Measurements from ENCODE around the gene TMEM39A. TPM values are rescaled to one million over a fixed set of nuclear protein-coding genes. Genes with fewer than 3 reads are reported as not detected.

Gene TMEM39A
- total and polyA plus RNA-seq, 2 of the 4 experiments (the other 2 are of a cell fraction): 29.6 to 117 TPM

GRCh38 chr3:119382134-119382533 lies 81.3 kb downstream of the TMEM39A start:
- Histone ChIP-seq H3K4me2 (ENCODE audit: low read depth, low read length) (no peak overlapping the region), H3K23ac (ENCODE audit: low read depth, low read length) (no peak overlapping the region), H3K56ac (ENCODE audit: extremely low read depth, insufficient read depth, low read length) (no peak overlapping the region), H3K9ac (ENCODE audit: low read depth, low read length) (no peak overlapping the region), H2AK9ac (replicated peaks; ENCODE audit: low read depth, low read length, poor library complexity) (no peak overlapping the region), H2BK15ac (ENCODE audit: low read depth, low read length) (no peak overlapping the region), H3K4me1 (ENCODE audit: control insufficient read depth, insufficient read depth, low read length) (no peaks in the 10 kb centered on the region), H3K27me3 (ENCODE audit: control insufficient read depth, insufficient read depth, low read length) (no peaks in the 10 kb centered on the region), H3K4me3 (ENCODE audit: insufficient read depth, low read depth, low read length) (no peak overlapping the region), H4K5ac (ENCODE audit: low read depth, low read length) (no peak overlapping the region), H3K14ac (replicated peaks; ENCODE audit: low read depth, low read length) (no peak overlapping the region), H2BK5ac (ENCODE audit: low read depth, low read length, poor library complexity, severe bottlenecking) (no peak overlapping the region), H3K27ac (ENCODE audit: insufficient read depth, low read length) (no peak overlapping the region), H3K9me3 (ENCODE audit: control insufficient read depth, insufficient read depth, low read length) (no peaks in the 10 kb centered on the region), H2AK5ac (ENCODE audit: low read depth, low read length) (no peak overlapping the region), H2BK20ac (ENCODE audit: low read depth, low read length) (no peak overlapping the region), H3K9me1 (ENCODE audit: insufficient read depth, low read length) (0 out of 2 replicates have a peak, but pooled peaks cover 3% of the 10 kb centered on the region), H4K91ac (ENCODE audit: insufficient read depth, low read depth, low read length) (no peak overlapping the region), H3K4ac (ENCODE audit: low read depth, low read length) (no peak overlapping the region), H3K79me1 (ENCODE audit: low read depth in 1 of 2, low read length in 2 of 2) (no peaks in the 10 kb centered on the region), H2AFZ (replicated peaks; ENCODE audit: low read length, poor library complexity) (no peak overlapping the region), H3K36me3 (ENCODE audit: control insufficient read depth, insufficient read depth, low read length) (peaks cover 19% of the 10 kb centered on the region), H4K8ac (ENCODE audit: low read depth in 2 of 2, low read length in 2 of 2) (no peak overlapping the region), H2BK120ac (ENCODE audit: low read depth, low read length) (no peak overlapping the region), H4K20me1 (ENCODE audit: insufficient read depth, low read length) (no peaks in the 10 kb centered on the region), H3K18ac (ENCODE audit: low read depth, low read length) (no peak overlapping the region)
- TF ChIP-seq CEBPB (IDR thresholded peaks at IDR 0.05; ENCODE audit: low read depth, low read length): no peak
- no peak for TF ChIP-seq POLR2A (IDR thresholded peaks at IDR 0.05; ENCODE audit: low read depth, low read length)
- TF ChIP-seq BHLHE40 (IDR thresholded peaks at IDR 0.05; ENCODE audit: low read depth, low read length): no peak
- no peak for TF ChIP-seq MAFK (IDR thresholded peaks at IDR 0.05; ENCODE audit: low read depth, low read length)
- TF ChIP-seq FOS (IDR thresholded peaks at IDR 0.05; ENCODE audit: low read depth, low read length): no peak
- no peak for TF ChIP-seq RFX5 (IDR thresholded peaks at IDR 0.05; ENCODE audit: low read depth, low read length)
- in situ Hi-C loops (cut with MboI; ENCODE audit: low sequenced_read_pairs) (no loop called here), dilution Hi-C loops (cut with HindIII; ENCODE audit: low sequenced_read_pairs, unreplicated experiment) (no loop called here), intact Hi-C loops (cut with micrococcal nuclease) (no loop called here)
- DNase-seq (no peak), ATAC-seq (ENCODE audit: low read depth) (no peak)
- ChIA-PET POLR2A (ENCODE audit: unreplicated experiment) (no interaction called here), CTCF (no interaction called here)
- WGBS, 2 experiments (ENCODE audit: extremely low coverage in 2 of 2, insufficient read length in 1 of 2): 93% methylated on average over 3 of the region's 7 CpGs; no CpG with 5 or more reads in 1 of the 2 experiments
- no TSS peak for BruUV-seq (replicated peaks)

All from IMR-90 (cell line).